GM21423 (cell line): Measurements from ENCODE around the gene OCA2.

Source experiments
- ATAC-seq: cut with Tn5 transposase; IDR thresholded peaks from one replicate; pipeline ENCODE4 v1.9.1; 2021; ENCODE audit warnings: mild to moderate bottlenecking, moderate library complexity; ENCODE audit not compliant: unreplicated experiment

OCA2 gene

DNA sequence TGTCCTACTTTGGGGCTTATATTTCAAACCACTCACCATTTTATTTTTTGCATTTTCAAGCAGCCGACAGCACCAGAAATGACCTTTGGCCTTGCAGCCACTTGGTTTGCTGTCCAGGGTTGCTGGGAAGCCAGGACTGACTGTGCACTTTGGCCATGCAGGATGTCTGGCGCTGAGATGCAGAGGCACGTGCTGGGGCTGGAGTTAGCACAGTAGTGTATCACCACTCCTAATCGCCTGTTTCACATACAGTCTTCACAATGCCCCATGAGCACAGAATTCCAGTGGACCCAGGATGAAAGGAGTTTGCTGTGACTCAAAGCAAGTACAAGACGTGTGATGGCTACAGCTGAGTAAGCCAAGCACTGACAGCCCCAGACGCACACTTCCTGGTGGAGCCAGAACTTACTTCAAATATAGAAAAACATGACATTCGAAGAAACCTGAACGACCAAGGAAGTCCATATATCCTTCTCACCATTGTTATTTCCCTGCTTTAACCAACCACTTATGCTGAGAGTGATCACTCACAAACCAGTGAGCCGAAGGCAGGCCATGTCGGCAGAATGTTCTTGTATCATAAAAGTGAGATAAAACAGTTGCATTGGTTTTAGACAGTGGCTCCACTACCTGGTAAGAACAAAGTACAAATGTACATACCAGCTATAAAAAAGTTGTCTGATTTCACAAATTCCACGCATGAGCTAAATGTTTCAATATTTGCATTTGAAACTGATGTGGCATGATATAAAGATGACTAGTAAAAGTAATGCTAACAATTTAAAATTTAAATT is 16.0 kb downstream of the OCA2 start:
- no peak for ATAC-seq

DNA sequence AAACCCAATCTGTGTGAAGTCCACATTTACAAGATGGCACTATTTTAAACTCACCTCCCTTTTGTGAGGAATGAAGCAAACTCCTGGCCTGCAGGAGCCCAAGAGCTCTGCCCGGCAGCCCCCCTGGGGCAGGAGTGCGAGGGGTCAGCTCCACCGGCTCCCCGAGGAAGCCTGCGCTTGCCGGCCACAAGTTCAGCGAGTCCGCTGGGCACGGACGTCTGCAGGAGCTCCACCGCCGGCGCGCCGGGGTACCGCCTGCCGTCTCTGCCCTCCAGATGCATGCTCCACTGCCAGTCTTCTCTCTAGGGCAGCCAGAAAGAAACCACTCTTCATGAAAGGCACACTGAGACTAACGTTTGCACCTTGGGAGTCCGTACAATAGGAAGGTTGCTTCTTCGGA is 17.5 kb downstream of the OCA2 start:
- no peak for ATAC-seq

DNA sequence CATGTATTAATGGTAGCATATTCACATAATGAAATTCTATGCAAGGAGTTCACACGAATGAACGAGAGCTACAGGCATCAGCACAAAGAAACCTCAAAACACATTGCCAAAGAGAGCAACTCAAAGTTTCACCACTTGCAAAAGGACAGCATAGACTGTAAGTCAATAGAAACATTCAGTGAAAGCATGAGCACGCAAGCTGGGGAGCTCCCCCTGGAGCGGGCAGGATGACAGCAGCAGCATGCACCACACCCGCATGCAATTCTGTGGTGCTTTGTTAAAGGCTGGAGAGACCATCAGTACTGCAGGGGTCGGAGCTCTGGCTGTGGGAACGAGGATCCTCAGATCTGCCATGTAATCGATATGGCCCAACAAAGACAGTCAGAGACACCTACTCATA is 18.7 kb downstream of the OCA2 start:
- ATAC-seq = no peak

DNA sequence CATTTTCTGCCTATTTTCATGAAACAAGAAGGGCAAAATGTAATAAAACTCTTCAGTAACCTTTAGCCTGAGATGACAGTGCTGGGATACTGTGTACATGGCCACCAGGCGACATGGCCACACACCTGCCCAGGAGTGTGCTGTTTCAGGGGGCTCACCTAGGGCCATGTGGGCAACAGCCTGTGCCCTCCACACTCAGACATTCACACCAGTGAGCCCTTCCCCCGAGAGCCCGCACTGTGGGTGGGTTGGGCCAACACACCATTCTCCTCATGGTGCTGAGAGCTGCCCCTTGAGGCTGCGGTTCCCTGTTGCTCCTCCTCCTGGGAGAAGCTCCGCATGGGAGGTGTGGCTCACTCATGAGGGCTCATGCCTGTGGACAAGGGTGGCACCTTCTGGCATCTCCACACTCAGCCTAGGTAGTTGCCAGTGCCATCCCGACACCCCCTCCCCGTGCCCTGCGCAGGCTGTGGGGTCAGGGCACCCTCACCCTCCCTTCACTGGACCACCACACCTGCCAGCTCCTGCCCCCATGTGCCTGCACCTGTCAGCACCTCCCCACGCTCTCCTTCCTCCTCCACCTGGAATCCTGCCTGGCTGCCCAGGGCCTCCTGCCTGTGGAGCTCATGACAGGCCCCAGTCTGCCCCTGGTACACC is 19.7 kb downstream of the OCA2 start:
- no peak for ATAC-seq

DNA sequence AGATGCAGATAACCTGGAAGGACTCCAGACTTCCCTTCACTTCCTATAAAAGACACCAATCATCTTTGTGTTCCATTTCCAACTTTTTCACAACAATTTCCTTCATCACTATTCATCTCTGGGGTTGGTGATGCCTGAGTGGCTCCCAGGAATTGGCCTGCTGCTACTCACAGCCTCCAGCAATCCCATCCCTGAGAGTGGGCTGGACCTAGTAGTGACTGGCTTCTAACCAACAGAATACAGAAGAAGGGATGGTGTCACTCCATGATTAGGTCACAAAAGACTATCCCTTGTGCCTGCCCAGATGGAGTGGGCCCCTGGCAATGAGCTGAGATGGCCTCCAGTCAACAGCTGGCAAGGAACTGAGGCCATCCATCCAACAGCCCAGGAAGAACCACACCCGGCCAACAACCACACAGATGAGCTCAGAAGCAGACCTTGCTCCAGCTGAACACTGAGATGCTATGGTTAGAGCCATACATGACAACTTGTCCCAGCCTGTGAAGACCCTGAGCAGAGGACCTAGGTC is 20.9 kb downstream of the OCA2 start:
- ATAC-seq = no peak

DNA sequence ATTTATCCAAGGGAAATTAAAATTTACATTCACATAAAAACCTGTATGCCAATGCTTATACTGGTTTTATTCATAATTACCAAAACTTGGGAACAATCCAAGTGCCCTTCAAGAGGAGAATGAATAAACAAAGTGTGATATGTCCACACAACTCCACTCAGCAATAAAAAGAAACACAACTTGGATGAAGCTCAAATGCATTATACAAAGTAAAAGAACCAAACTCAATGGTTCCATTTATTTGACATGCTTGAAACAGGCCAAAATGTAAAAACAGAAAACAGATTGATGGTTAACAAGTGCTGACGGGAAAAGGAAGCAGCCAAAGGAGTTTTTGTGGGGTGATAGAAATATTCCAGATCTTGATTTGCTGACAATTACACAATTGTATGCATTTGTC is 23.5 kb downstream of the OCA2 start:
- no peak for ATAC-seq

DNA sequence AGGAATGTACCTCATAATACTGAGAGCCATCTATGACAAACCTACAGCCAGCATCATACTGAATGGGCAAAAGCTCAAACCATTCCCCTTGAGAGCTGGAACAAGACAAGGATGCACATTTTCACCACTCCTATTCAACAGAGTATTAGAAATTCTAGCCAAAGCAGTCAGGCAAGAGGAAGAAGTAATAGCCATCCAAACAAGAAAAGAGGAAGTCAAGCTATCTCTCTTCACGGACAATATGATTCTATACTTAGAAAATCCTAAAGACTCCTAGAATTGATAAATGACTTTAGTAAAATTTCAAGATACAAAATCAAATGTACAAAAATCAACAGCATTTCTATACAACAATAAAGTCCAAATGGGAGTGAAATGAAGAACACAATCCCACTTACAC is 30.2 kb downstream of the OCA2 start:
- no peak for ATAC-seq

DNA sequence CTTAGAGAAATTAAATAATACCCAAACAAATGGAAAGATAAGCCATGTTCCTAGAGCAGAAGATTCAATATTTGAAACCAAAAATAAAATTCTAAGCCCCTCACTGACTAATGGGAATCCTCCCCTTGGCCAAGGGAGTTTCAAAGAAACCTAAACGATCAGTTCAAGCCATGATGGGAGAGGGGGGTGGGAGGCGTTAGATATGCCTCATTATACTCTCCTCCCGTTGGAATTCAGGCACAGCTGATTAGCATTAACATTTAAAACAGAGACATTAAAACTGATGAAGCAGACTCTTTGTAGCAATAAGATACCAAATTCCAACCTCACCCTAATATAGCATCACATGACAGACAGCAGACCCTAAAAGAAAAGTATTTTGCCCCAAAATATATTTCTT is 32.9 kb downstream of the OCA2 start:
- no peak for ATAC-seq

DNA sequence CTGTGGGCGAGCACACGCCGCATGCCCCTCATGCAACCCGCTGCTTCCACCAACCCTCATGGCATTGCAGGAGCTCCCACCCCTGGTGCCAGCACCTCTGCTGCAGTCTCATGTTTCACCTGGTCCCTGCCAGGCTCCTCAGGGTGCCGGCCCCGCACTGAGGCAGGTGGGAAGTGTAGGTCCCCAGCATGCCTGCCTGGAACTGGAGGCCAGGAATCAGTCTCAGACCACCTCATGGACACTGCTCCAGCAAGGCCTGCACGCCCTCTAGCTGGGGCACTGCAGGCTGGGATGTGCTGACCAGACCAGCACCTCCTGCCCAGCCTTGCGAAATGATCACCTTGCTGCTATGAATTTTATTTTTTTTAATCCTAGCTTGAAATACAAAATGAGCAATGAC is 39.1 kb downstream of the OCA2 start:
- ATAC-seq = no peak

DNA sequence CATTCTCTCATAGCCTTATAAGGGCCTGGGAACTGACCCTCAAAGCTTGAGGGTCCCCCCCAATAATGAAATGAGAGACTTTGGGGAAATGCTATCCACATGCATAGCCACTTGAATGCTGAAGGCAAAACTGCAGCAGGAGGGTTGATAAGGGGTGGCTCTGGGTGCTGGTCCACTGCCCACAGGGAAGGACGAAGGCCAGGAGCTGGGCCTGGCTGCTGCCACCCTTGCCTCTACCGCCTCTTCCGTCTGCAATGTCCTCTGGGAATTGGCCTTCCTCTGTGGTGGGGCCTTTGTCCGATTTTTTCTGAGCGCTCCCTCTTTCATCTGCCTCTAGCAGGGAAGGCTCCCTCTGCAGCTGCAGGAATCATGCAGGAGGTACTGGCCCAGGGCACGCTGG is 41.0 kb downstream of the OCA2 start:
- ATAC-seq = no peak

DNA sequence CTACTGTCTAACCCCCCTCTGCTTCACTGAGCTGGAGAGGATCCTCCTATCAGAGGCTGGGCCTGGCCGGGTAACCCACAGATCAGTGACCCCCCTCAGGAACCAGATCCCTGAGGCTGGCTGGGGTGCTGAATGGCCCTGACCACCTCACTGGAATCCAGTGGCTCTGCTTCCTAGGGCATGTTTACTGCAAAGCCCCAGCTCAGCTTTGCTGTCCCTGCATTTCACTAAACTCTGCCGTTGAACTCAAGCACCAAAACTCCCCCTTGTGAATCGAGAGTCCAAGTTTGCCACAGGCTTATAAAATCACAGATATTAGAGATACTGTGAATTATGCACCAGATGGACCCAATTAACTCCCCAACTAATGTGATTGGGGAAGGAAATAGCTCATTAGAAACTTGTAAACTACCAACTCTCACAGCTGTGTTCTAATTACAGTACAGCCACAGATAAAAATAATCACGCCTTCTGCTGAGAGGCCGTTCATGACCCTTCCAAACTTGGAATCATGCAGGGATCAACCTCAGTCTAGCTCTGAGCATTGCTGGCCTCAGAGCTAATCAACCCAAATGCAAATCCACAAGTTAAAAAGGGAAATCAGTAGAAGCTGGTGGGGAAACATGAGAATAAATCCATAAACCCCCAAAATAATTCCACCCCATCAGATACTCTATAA is 47.0 kb downstream of the OCA2 start:
- ATAC-seq = no peak

DNA sequence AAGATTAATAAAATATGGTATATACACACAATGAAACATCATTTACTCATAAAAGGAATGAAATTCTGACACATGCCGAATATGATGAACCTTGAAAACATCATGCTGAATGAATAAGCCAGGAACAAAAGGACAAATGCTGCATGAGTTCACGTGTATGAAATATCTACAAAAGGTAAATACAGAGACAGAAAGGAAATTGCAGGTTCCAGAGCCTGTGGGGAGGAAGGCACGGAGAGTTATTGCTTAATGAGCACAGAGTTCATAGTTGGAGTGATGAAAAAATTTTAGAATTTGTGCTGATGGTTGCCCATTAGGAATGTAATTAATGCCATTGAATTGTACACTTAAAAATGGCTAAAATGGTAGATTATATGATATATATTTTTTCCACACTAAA is 49.5 kb downstream of the OCA2 start:
- ATAC-seq = no peak

DNA sequence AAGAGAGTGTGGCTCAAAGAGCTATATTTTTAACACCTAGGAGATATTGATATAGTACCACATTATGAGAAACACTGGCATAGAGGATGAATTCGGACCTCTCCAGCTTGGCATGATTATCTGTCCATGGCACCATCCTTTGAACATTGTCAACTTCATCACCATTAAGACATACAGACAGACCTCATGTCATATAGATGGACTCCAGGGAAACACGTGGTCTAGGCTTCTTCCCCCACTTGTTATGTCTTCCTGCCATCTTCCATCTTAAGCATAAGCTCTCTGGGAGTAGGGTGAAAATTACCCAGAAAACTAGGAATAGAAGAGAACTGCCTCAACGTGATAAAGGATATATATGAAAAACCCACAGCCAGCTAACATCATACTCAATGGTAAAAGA is 51.8 kb downstream of the OCA2 start:
- ATAC-seq = no peak

DNA sequence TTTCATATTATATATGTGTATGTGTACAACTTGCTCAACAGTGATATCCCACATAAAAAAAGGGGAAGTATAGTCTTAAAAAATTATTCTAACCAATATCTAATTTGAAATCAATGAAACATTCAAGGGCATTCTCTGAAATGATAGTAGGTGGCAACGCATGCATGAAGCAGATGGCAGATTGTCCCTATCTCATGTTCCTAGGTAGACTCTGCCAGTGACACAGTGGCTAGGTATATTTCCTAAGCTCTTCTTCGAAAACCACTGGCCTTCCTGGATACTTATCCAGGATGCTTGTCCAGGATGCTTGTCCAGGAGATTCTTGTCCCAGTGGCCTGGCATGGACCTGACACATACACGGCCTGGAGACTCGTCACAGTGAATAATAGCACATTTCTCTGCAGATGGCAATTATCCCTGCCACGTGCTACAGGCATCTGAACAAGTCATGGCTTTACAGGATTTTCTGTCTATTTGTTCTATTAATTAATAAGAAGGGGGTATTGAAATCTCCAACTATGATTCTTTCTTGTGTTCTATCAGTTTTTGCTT is 54.9 kb downstream of the OCA2 start:
- ATAC-seq = no peak

DNA sequence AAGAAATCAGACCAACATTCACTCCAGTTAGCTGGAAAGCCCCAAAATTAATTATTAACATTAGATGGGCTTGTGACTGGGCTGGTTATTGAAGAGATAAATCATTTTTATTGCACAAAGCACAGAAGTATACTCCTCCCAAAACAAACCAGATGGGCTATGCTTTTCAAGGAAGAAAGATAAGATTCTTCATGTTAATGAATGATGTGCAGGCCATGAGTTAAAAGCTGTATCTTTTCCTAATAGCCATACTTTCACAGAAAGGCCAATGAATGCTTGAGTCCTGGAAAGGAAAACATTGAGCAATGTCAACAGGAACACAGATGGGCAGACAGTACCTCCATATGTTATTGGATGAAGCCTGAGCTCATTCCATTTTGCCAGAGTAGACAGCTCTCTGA is 55.4 kb downstream of the OCA2 start:
- no peak for ATAC-seq

DNA sequence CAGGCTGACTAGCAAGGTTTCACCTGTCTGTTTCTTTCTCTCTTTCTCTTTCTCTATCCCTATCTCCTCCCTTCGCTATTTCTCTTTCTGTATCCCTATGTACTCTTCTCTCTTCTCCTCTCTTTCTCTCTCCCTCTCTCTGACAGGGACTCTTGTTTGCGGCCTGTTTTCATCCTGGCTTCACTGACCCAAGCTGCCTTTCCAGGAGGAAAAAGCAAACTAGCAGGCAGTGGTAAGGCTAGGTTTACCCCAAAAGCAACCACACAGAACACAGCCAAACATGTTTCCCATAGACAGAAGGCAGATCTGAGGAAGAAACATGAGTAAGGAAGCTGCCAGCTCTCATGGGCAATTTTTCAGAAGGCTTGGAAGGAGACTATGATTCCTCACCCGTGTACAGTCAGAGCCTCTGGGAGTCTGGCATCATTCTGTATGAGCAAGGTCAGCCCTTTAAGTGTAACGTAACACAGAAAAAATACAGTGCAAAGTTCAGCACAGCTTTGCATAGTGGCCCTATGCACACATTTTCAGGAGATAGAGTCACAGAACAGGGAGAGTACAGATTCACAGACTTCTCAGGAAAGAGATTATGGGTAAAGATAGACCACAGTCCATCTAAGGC is 61.0 kb downstream of the OCA2 start:
- ATAC-seq = no peak

DNA sequence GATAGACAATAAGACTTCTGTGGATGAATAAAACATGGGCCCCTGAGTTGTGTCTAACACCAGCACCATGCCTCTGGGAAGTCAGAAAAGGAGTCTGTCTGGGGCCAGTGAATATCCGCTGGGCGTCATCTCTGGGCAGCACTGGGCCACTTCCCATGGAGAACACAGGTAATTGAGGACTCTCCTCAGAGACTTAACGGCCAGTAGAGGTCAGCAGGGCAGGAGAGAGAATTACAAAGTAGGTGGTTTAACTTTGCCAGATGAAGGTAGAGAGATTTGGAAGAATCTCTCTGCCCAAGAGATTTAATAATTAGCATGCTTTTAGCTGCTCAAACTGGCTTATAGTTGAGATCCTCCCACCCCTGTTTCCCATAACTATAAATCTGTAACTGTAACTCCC is 65.7 kb downstream of the OCA2 start:
- no peak for ATAC-seq

DNA sequence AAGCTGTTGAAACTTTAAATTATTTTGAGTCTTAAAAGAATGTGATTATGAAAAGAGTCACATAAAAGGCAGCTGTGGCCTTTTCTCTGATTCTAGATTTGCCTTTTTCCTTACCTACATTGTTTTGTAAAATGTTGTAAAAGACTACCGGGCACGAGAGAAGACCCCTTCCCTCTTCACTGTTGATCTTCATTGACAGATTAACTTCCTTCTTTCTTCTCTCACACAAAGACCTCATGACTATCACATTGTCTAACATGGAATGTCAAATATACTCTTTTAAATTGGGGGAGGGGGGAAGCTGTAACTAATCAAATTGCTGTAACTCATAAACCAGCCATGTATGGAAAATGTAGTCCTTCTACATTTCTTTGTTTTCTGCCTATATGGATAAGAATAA is 68.3 kb downstream of the OCA2 start:
- ATAC-seq = no peak

DNA sequence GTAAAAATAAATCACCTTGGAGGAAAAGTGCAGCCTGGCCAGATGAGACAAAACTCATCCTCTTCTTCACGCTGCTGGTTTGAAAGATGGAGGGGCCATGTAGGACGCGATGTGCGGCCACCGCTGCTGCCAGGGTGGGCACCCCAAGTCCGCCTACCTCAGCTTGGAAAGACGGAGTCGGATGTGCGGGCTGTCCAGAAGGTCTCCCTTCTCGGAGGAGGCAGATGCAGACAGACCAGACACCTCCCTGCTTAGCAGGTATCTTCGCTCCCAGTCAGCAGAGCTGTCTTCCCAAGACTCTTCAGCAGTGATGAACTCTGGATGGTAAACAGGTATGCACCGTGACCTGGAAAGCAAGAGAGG is 71.4 kb downstream of the OCA2 start:
- ATAC-seq = no peak

DNA sequence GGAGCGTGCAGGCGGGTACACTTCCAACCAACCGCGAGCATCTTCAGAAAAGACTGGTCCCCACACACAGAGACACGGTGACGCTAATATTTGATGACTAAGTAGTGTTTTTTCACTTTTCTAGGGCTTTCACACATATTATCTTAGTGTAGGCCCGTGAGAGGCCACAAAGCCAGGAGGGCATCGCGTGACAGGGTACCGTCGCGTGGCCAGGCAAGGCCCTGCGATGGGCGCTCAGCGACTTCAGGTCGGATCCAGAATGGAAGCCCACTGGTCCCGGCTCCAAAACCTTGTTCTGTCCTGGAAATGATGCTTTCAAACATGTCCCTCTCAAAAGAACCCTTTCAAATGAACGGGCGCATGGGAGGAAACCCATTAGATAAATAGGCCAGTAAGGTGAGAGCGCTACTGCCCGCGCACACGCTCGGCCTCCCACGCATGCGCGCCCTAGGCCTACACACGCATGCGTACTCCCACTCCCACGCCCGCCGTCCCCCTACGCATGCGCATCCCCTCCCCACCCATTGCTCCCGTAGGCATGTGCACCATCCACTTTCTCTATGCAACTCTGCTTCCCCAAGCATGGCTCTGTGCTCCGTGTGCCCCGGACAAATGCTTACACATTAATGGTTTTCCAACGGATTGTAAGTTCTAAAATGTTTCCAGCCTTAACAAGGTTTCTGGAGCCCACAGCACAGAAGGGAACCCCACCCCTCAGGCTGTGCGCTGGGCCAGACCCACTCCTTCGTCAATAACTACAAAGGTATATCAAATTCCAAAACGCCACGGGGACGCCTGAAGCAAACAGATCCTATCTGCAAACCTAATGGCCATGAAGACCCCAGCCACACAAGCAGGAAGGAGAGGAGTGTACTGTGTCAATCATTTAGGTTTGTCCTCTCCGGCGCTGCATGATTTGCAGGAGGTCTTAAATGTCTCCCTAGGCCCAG is 72.1 kb downstream of the OCA2 start:
- no peak for ATAC-seq
